GM21423 (cell line): ENCODE data around the gene RNF151.

Experiments used
- ATAC-seq: cut with Tn5 transposase; IDR thresholded peaks from one replicate; pipeline ENCODE4 v1.9.1; 2021; ENCODE audit warnings: mild to moderate bottlenecking, moderate library complexity; ENCODE audit not compliant: unreplicated experiment

Gene RNF151

GRCh38 chr16:1990351-1991134 is 23.9 kb downstream of the RNF151 start:
- no peak for ATAC-seq

DNA sequence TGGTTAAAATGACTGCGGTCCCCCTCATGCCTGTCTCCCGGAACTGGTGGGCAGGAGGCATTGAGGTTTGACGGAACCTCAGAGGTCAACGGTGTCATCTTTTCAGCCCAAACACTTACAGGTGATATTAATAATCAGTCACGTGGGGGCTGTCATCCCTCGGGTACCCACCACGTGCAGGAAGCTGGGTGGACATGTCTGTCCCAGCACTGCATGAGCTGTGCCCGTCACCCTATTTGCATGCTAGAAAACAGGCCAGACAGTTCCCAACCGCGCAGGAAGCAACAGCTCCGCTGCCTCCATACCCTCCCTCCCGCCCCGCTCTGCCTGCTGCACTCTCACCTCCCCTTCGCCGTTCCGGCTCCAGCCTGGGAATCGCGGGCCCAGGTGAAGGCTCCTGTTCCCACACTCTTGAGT is 24.5 kb downstream of the RNF151 start:
- ATAC-seq = peak; percentile 37

DNA sequence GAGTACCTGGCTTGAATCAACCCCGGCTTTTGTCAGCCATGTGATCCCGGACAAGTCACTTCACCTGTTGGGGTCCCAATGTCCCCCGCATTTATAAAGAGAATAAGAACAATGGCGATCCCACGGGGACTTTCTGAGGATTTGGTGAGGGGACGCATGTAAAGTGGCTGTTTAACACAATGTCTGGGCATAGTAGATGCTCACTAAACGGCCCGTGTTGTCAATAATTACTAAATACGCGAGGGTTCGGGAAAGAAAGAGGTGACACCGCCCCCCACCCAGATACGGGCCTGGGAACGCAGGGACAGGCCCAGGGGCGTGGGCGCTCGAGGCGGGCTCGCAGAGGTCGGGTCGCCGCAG is 24.9 kb downstream of the RNF151 start:
- ATAC-seq = no peak

DNA sequence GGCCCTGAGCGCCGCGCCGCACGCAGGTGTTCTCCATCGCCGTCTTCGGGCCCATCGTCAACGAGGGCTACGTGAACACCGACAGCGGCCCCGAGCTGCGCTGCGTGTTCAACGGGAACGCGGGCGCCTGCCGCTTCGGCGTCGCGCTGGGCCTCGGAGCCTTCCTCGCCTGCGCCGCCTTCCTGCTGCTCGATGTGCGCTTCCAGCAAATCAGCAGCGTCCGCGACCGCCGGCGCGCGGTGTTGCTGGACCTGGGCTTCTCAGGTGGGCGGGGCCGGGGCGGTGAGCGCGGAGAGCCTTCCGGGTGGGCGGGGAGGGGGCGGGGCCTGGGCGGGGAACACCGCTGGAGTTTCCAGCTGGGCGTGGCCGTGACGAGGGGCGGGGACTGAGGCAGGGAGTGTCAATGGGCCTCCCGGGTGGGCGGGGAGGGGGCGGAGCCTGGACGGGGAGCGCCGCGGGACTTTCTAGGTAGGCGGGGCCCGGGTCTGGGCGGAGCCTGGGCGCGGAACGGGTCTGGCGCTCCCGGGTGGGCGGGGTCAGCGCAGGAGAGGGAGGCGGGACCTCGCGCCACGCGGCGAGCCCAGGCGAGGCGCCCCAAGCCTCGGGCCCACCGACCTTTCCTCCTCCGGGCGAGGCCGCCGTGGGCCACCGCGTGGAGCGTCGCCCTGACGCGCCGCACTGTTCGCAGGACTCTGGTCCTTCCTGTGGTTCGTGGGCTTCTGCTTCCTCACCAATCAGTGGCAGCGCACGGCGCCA is 25.5 kb downstream of the RNF151 start:
- ATAC-seq = peak; percentile 53

DNA sequence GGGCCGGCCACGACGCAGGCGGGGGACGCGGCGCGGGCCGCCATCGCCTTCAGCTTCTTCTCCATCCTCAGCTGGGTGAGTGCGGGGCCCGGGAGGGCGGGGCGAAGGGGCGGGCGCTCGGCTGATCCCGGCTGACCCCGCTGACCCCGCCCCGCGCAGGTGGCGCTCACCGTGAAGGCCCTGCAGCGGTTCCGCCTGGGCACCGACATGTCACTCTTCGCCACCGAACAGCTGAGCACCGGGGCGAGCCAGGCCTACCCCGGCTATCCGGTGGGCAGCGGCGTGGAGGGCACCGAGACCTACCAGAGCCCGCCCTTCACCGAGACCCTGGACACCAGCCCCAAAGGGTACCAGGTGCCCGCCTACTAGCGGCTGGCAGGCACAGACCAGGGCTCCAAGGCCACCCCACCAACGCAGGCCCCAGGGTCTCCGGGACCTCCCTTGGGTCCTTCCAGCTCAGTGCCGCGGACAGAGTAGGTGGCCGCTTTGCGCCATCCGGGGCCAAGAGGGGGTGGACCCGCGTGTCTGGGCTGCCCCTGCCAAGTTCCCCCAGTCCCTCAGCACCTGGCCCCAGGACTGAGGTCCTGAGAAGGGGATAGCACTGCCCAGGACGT is 26.2 kb downstream of the RNF151 start:
- ATAC-seq = no peak

DNA sequence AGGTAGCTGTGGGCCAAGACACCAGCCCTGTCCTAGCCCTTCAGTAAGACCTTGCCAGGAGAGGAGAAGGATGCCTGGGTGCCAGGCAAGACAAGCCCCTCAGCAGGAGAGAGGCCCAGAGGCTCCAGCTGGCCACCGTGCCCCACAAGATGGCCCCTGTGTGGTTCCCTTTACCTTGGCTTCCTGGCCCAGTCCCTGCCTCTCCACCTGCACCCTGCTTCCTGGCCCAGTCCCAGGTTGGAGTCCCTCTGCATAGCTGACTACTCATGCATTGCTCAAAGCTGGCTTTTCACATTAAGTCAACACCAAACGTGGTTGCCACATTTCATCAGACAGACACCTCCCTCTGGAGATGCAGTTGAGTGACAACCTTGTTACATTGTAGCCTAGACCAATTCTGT is 27.1 kb downstream of the RNF151 start:
- no peak for ATAC-seq

GRCh38 chr16:1997494-1998359 is 31.1 kb downstream of the RNF151 start:
- ATAC-seq = no peak

DNA sequence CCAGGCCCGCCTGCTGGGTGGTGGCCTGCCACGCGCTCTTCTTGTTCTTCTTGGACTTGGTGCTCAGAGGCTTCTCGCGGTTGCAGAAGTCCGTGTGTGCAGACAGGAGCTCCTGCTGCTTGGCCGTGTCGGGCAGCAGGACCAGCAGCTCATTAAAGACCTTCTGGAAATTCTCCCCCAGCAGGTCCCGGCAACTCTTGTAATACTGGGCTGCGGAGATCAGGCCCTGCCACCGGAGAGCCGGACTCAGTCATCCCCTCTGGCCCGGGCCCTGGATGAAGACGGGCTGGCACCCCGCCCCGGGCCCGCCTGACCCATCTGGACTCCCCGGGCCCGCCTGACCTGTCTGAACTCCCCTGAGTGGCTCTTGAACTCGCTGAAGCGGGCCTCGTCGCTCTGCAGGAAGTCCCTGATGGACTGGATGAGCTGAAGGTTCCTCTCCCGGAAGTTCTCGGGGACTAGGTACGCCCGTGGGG is 31.7 kb downstream of the RNF151 start:
- no peak for ATAC-seq

DNA sequence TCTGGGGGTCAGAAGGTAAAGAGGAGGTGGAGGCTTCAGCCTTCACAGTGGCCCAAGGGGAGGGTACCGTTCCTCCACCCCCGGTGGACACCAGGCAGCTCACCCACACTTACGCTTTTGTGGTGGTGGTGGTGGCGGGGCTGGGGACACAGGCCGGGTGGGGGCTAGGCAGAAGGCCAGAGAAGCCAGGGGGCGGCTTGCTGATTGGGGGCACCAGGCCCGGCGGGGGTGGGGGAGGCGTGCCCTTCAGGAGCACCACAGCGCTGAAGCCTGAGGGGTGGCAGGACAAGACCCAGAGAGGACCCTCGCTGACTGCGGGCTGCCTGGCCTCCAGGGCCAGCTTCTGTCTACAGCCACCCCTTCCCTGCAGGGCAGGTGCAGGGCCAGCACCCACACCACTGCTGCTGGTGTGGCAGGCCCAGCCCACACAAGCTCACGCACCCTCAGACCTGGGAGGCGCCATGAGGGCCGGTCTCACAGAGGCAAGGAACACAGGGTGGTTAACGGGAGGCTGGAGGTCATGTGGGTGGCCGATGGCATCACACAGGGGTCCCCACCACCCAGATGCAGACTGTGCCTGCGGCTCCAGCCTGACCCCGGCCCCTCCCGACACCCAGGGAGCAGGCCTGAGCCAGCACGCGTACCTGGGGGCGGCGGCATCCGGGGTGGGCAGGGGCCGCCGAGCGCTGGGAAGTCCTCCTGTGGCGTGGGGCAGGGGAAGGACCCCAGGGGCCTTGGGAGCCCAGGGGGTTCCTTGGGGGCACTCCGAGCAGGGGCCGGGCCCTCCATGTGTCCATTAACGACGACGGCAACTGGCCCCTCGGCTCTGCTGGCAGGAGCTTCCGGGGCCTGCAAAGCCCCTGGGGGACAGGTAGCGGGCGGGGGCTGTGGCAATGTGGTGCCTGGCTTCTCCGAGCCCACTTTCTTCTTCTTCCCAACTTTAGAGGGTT is 32.5 kb downstream of the RNF151 start:
- no peak for ATAC-seq

- no peak for ATAC-seq
Measured at GRCh38 chr16:1999866-2000514, 33.3 kb downstream of the RNF151 start.

DNA sequence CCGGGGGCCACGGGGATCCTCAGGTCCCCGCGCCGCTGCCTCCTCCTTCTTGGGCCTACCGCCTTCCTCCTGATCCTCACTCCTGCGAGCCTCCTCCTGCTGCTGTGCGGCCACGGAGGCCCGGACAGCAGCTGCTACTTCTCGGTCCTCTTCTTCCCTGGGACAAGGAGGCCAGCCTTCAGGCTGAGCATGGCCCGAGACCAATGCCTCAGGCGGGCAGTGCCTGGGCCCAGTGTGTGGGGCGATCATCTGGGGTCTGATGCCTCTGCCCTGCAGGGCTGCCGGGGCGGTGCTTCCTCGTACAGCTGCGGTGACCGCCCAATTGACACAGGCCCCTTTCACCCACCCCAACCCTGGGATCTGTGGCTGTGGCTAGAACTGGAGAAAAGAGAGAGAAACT is 34.4 kb downstream of the RNF151 start:
- no peak for ATAC-seq

DNA sequence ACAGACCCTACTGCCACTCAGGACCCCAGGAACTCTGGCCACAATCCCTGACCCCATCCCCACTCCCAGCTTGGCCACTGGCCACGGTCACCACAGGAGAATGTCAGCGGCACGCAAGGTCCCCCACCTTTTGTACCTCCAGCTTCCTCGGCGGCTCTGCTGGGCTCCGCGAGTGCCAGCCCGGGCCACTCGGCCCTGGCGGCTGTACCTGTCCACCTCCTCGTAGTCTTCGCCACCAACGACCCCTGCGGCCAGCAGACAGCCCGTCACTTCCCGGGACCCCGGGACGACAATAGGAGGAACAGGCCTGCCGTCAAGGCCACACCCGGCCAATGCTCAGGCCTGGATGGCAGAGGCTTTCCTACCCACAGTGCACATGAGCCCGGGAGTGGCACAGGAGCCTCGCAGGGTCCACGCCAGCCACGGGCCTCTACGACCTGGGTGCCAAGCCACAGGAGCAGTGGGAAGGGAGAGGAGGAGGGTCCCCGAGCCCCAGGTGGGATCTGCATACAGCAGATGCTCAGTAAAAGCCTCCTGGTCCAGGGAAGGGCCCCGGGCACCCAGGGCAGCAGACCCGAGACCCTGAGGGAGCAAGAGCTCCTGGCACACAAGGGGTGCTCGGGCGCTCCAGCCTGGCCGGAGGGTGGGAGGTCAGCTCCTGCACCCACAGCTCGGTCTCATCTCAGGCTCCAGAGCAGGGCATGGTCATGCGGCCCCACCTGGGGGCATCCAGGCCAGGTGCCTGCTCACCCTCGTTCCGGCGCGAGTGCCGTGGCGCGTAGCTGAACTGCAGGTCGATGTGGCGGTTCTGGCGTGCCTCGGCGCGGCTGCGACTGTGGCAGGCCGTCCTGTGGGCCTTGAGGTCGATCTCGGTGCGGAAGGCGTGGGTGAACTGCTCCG is 35.0 kb downstream of the RNF151 start:
- no peak for ATAC-seq

- ATAC-seq = no peak
Measured at GRCh38 chr16:2002406-2003230, 36.0 kb downstream of the RNF151 start.

DNA sequence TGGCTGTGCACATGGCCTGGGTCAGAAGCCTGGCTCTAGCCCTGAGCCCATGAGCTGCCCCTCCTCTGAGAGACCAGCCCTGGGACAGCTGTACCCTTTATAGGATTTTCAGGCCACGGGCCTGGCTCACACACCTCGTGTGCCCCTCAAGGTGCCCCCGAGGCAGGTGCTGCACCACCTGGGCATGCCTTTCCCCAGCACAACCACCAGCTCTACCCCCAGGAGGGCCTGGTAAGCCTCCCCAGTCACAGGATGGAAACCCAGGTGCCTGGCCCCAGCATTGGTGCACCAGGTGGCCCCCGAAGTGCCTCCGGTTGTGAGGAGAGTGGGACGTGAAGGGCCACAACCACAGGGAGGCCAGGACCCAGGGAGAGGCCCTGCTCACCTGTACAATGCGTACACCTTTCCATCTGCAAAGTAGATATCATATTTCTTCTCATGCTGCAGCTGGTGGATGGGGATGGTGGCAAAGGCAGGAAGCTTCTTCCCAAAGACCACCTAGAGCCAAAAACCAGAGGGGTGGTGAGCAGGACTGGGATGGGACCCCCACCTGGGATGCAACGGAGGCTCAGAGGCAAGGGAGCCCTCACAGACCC is 36.7 kb downstream of the RNF151 start:
- no peak for ATAC-seq

GRCh38 chr16:2003827-2004641 is 37.4 kb downstream of the RNF151 start:
- ATAC-seq = peak; percentile 46
